Activated naive CD8-positive, alpha-beta T cell treated with anti-CD3 and anti-CD28 coated beads, Interleukin-2, amount 10 ng/mL, durations not matched to agents 7 days and 5 days (primary cell): ENCODE measurements around the gene BTBD18. TPM values are rescaled to one million over a fixed set of nuclear protein-coding genes. Genes with fewer than 3 reads are reported as not detected.

Source experiments
- ATAC-seq: fragments of 150-1000 bp; cut with Tn5 transposase; one replicate; pipeline ENCODE4 v1.10.0; 2021; ENCODE audit warnings: low read depth, moderate library complexity
- POLR2A ChIA-PET: fragments of 350-600 bp; sonication (Branson Sonifier 250); formaldehyde crosslinking; loops from one replicate; lab custom pipeline; 2021; ENCODE audit warnings: antibody characterized with exemption; lab: Charles Lee
- DNase-seq: peaks from one replicate; pipeline ENCODE4 v3.0.0; 2021
- H3K27ac Mint-ChIP-seq: one replicate; pipeline ENCODE4 v1.8.0; 2022; ENCODE audit warnings: mild to moderate bottlenecking, mixed read lengths
- H3K27me3 Mint-ChIP-seq: one replicate; pipeline ENCODE4 v1.8.0; 2022; ENCODE audit warnings: mild to moderate bottlenecking, moderate library complexity, mixed read lengths
- H3K36me3 Mint-ChIP-seq: one replicate; pipeline ENCODE4 v1.8.0; 2021; ENCODE audit warnings: mild to moderate bottlenecking, mixed read lengths
- H3K4me1 Mint-ChIP-seq: one replicate; pipeline ENCODE4 v1.8.0; 2021; ENCODE audit warnings: mixed read lengths
- H3K4me3 Mint-ChIP-seq: one replicate; pipeline ENCODE4 v1.8.0; 2022; ENCODE audit warnings: mild to moderate bottlenecking, moderate library complexity, mixed read lengths
- H3K9me3 Mint-ChIP-seq: one replicate; pipeline ENCODE4 v1.8.0; 2021; ENCODE audit warnings: mixed read lengths
- total RNA-seq, 2 experiments: library from RNA; stranded (reverse); gene quantifications; one replicate each; pipeline ENCODE4 v1.2.3, GENCODE V29; 2021

BTBD18 gene
- total RNA-seq, 2 experiments from 2014 or later, result not detected

DNA sequence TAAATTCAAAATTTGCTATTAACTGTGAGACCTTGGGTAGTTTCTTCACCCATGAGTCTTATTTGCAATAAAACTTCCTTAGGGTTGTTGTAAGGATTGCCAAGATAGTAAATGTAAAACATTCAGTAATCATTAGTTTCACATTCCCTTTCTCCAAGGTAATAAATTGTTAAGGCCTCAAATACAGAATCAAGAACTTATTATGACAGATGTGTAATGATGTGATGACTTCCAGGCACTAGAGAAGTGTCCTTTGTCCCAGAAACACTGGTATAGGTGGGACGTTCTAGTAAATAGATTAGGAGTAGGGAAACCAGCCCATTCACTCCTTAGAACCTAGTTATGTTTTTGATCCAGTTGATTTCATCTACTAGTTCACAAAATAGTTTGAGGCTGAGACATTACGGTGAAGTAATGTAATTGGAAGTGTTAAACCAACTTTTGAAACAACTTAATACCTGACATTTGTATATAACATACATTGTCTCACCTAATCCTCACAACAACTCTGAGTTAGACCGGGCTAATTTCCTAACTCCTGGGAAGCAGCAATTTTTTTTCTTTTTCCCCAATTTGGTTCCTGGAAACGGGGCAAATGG is 35.5 kb upstream of the BTBD18 start:
- Mint-ChIP-seq H3K9me3 (no peaks in the 10 kb centered on the region), H3K4me3 (no peak overlapping the region), H3K36me3 (peaks cover 6% of the 10 kb centered on the region), H3K27me3 (no peaks in the 10 kb centered on the region), H3K4me1 (peaks cover 38% of the 10 kb centered on the region), H3K27ac (no peak overlapping the region)
- ATAC-seq, result no peak
- no peak for DNase-seq
- POLR2A ChIA-PET, result no interaction called here

- ATAC-seq, result no peak
- peaks cover 36% of the 10 kb centered on the region for H3K4me1 Mint-ChIP-seq
- no peaks in the 10 kb centered on the region for H3K27me3 Mint-ChIP-seq
- no peak overlapping the region for H3K4me3 Mint-ChIP-seq
- H3K27ac Mint-ChIP-seq, result no peak overlapping the region
- H3K36me3 Mint-ChIP-seq, result peaks cover 9% of the 10 kb centered on the region
- POLR2A ChIA-PET, result interaction anchor here (0.5 kb wide), 1 partner anchor 211 kb away, joined by 3 read pairs; no protein-coding TSS in a partner anchor
- no peaks in the 10 kb centered on the region for H3K9me3 Mint-ChIP-seq
- DNase-seq, result no peak
These were observed 34.8 kb upstream of the BTBD18 start for GRCh38 chr11:57786436-57786835.

DNA sequence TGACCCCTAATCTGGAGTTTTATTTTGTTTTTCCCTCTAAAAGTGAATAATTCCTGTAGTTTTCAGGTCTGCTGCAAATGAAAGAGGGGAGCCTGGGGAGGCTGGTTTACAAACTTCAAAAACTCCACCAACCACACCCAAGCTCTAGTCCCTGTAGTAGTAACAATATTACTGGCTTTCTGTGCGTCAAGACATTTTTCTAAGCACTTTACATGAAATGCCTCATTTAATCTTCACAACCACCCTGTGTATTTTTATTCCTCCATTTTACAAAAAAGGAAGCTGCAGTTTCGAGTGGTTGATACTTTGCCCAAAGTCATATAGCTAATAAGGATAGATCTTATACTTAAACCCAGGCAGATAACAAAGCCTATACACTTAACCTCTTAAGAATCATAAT is 33.5 kb upstream of the BTBD18 start:
- H3K36me3 Mint-ChIP-seq, result peaks cover 14% of the 10 kb centered on the region
- H3K4me3 Mint-ChIP-seq, result no peak overlapping the region
- H3K27ac Mint-ChIP-seq, result no peak overlapping the region
- DNase-seq (no peak), ATAC-seq (no peak)
- POLR2A ChIA-PET, result no interaction called here
- H3K4me1 Mint-ChIP-seq, result peaks cover 33% of the 10 kb centered on the region
- no peaks in the 10 kb centered on the region for H3K27me3 Mint-ChIP-seq
- H3K9me3 Mint-ChIP-seq, result no peaks in the 10 kb centered on the region

GRCh38 chr11:57781529-57781943 is 29.9 kb upstream of the BTBD18 start:
- Mint-ChIP-seq H3K27me3 (no peaks in the 10 kb centered on the region), H3K9me3 (no peaks in the 10 kb centered on the region), H3K27ac (peak overlapping the region; percentile 57), H3K4me3 (peak overlapping the region; percentile 31), H3K4me1 (peaks cover 20% of the 10 kb centered on the region), H3K36me3 (peaks cover 9% of the 10 kb centered on the region)
- peak; percentile 67 for ATAC-seq
- POLR2A ChIA-PET, result interaction anchor here (0.9 kb wide), 1 partner anchor 40 kb away, joined by 4 read pairs; the partner anchor contains the start of gene SELENOH
- DNase-seq, result no peak

GRCh38 chr11:57779276-57779675 is 27.7 kb upstream of the BTBD18 start:
- peaks cover 27% of the 10 kb centered on the region for H3K4me1 Mint-ChIP-seq
- H3K9me3 Mint-ChIP-seq, result no peaks in the 10 kb centered on the region
- no peak overlapping the region for H3K4me3 Mint-ChIP-seq
- DNase-seq (no peak), ATAC-seq (no peak)
- no peaks in the 10 kb centered on the region for H3K27me3 Mint-ChIP-seq
- peaks cover 11% of the 10 kb centered on the region for H3K36me3 Mint-ChIP-seq
- H3K27ac Mint-ChIP-seq, result no peak overlapping the region
- POLR2A ChIA-PET, result interaction anchor here (1.5 kb wide), 1 partner anchor 38 kb away, joined by 6 read pairs; the partner anchor contains the start of gene SELENOH

DNA sequence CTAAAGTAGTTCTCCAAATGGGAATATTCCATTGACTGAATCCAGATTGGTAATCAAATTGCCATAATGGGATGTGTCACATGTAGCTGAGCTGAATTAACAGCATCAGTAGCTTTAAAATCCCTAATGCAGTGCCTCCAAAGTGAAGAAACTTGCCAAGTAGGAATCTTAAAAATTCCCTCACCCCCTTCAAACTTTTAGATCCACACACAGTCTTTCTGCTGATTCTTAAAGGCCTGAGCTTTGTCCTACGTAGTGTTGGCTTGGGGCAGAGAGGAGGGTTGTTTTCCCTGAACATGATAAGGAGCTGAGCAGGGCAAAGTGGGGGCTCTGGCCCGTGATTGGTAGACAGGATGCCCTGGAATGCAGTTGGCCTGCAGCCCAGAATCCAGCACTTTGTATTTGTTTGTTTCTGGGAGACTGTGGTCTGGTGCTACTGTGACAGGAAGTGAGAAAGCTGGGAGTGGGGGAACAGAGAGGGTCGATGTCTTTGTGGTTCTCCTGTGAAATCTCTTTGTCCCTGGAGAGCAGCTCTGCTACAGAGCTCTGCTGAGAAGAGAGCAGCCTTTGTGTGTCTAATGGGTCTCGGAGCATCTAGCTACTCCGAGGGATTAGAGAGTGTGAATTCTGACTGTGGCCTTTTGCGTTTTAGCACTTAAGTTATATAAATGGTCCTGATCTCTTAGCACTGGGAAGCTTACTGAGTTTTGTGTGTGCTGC is 26.9 kb upstream of the BTBD18 start:
- POLR2A ChIA-PET, result interaction anchor here (1.5 kb wide), 2 partner anchors 9 to 37 kb away, joined by 3 to 6 read pairs; partner anchors contain the start of gene SELENOH
- H3K27ac Mint-ChIP-seq, result no peak overlapping the region
- H3K36me3 Mint-ChIP-seq, result peaks cover 11% of the 10 kb centered on the region
- H3K9me3 Mint-ChIP-seq, result no peaks in the 10 kb centered on the region
- no peak for ATAC-seq
- no peak overlapping the region for H3K4me3 Mint-ChIP-seq
- no peak for DNase-seq
- H3K27me3 Mint-ChIP-seq, result no peaks in the 10 kb centered on the region
- peaks cover 33% of the 10 kb centered on the region for H3K4me1 Mint-ChIP-seq

- Mint-ChIP-seq H3K27me3 (no peaks in the 10 kb centered on the region), H3K36me3 (peaks cover 11% of the 10 kb centered on the region), H3K4me3 (no peak overlapping the region), H3K27ac (no peak overlapping the region), H3K9me3 (no peaks in the 10 kb centered on the region), H3K4me1 (peaks cover 33% of the 10 kb centered on the region)
- DNase-seq (no peak), ATAC-seq (no peak)
- POLR2A ChIA-PET, result interaction anchor here (1.5 kb wide), 2 partner anchors 9 to 37 kb away, joined by 3 to 6 read pairs; partner anchors contain the start of gene SELENOH
These were observed 26.3 kb upstream of the BTBD18 start for GRCh38 chr11:57777969-57778317.

- H3K4me3 Mint-ChIP-seq, result no peak overlapping the region
- H3K27ac Mint-ChIP-seq, result no peak overlapping the region
- H3K4me1 Mint-ChIP-seq, result peaks cover 31% of the 10 kb centered on the region
- ATAC-seq (no peak), DNase-seq (no peak)
- POLR2A ChIA-PET, result no interaction called here
- peaks cover 8% of the 10 kb centered on the region for H3K36me3 Mint-ChIP-seq
- H3K9me3 Mint-ChIP-seq, result no peaks in the 10 kb centered on the region
- no peaks in the 10 kb centered on the region for H3K27me3 Mint-ChIP-seq
These were observed 25.1 kb upstream of the BTBD18 start for GRCh38 chr11:57776577-57777210.

- peaks cover 28% of the 10 kb centered on the region for H3K4me1 Mint-ChIP-seq
These were observed 24.5 kb upstream of the BTBD18 start for GRCh38 chr11:57776031-57776521.

DNA sequence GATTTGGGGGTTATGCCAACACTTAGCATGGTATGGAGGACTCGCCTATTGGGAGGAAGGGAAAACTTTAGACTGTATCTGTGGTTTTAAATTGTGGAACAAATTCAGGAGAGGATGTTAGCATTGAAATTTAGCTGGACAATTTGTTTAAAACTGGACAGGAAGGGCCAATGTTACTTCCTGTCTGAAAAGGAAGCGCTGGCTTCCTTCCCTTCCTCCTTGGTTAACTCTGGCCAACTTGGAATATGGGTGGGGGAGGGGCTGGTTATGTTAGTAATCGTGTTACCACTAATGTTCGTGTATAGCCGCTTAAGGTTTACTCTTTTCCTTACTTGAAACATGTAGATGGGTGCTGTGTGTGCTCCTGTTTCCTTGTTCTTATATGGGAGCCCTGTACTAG is 23.9 kb upstream of the BTBD18 start:
- DNase-seq (no peak), ATAC-seq (no peak)
- peaks cover 28% of the 10 kb centered on the region for H3K4me1 Mint-ChIP-seq
- H3K36me3 Mint-ChIP-seq, result peaks cover 7% of the 10 kb centered on the region
- no peak overlapping the region for H3K27ac Mint-ChIP-seq
- POLR2A ChIA-PET, result no interaction called here
- H3K9me3 Mint-ChIP-seq, result peaks cover 3% of the 10 kb centered on the region
- no peaks in the 10 kb centered on the region for H3K27me3 Mint-ChIP-seq
- H3K4me3 Mint-ChIP-seq, result no peak overlapping the region

More at GRCh38 chr11:57776031-57776521, 24.5 kb upstream of the BTBD18 start:
- POLR2A ChIA-PET, result no interaction called here
- H3K4me3 Mint-ChIP-seq, result no peak overlapping the region
- peaks cover 3% of the 10 kb centered on the region for H3K9me3 Mint-ChIP-seq
- DNase-seq (no peak), ATAC-seq (no peak)
- H3K27me3 Mint-ChIP-seq, result no peaks in the 10 kb centered on the region
- H3K27ac Mint-ChIP-seq, result no peak overlapping the region
- H3K36me3 Mint-ChIP-seq, result peaks cover 9% of the 10 kb centered on the region

- H3K36me3 Mint-ChIP-seq, result peaks cover 13% of the 10 kb centered on the region
- H3K4me3 Mint-ChIP-seq, result no peak overlapping the region
- H3K27ac Mint-ChIP-seq, result no peak overlapping the region
- POLR2A ChIA-PET, result interaction anchor here (0.6 kb wide), 1 partner anchor 61 kb away, joined by 3 read pairs; the partner anchor contains the start of gene MED19
- ATAC-seq (no peak), DNase-seq (no peak)
- peaks cover 28% of the 10 kb centered on the region for H3K4me1 Mint-ChIP-seq
- H3K9me3 Mint-ChIP-seq, result peaks cover 3% of the 10 kb centered on the region
- no peaks in the 10 kb centered on the region for H3K27me3 Mint-ChIP-seq
These were observed 21.5 kb upstream of the BTBD18 start for GRCh38 chr11:57773026-57773598.

DNA sequence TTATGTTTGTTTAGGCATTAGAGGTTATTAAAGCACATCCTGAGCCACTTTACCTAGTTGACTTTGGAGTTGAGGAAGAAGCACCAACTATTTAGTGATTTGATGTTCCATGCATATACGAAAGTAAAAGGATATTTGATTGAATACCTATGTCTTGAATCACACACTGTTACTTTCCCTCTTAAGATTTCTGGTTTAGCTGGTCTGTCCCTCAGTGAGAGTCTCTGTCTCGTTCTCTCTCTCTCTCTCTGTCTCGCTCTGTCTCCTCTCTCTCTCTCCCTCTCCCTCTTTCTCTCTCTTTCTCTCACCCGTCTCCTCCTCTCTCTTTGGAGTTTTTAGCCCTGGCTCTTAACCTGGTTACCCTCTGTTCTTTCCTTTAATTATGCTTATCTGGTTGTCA is 20.9 kb upstream of the BTBD18 start:
- Mint-ChIP-seq H3K9me3 (peaks cover 3% of the 10 kb centered on the region), H3K27me3 (no peaks in the 10 kb centered on the region), H3K4me1 (peaks cover 30% of the 10 kb centered on the region), H3K36me3 (peaks cover 13% of the 10 kb centered on the region), H3K27ac (no peak overlapping the region), H3K4me3 (no peak overlapping the region)
- no peak for DNase-seq
- POLR2A ChIA-PET, result no interaction called here
- ATAC-seq, result no peak

- no peak overlapping the region for H3K27ac Mint-ChIP-seq
These were observed 19.7 kb upstream of the BTBD18 start for GRCh38 chr11:57771365-57771764.

More at GRCh38 chr11:57771365-57771764, 19.7 kb upstream of the BTBD18 start:
- ATAC-seq (no peak), DNase-seq (no peak)
- no peak overlapping the region for H3K4me3 Mint-ChIP-seq
- H3K9me3 Mint-ChIP-seq, result peaks cover 6% of the 10 kb centered on the region
- H3K27me3 Mint-ChIP-seq, result no peaks in the 10 kb centered on the region
- H3K4me1 Mint-ChIP-seq, result peaks cover 30% of the 10 kb centered on the region
- POLR2A ChIA-PET, result no interaction called here
- peaks cover 19% of the 10 kb centered on the region for H3K36me3 Mint-ChIP-seq
